Urinary bladder (tissue), 4 donors: Measurements from ENCODE around the gene TRIM33. TPM values are rescaled to one million over a fixed set of nuclear protein-coding genes. Genes with fewer than 3 reads are reported as not detected.
"Not testable (repeated sequence)": the region's sequence is repeated elsewhere in the genome, so short reads cannot be mapped to it uniquely, and the experiment has no call there.

Source experiments
- DNase-seq: peaks from one replicate; pipeline ENCODE4 v3.0.0-alpha.2; 2015; ENCODE audit errors: extremely low spot score
- H3K27ac ChIP-seq: one replicate; pipeline ENCODE4 v1.5.1; 2013; ENCODE audit warnings: low read depth, mild to moderate bottlenecking, moderate library complexity
- H3K36me3 ChIP-seq: one replicate; pipeline ENCODE4 v1.6.1; 2013; ENCODE audit warnings: mild to moderate bottlenecking, moderate library complexity; ENCODE audit not compliant: insufficient read depth
- H3K4me1 ChIP-seq: one replicate; pipeline ENCODE4 v1.6.1; 2013; ENCODE audit warnings: mild to moderate bottlenecking, moderate library complexity; ENCODE audit not compliant: insufficient read depth
- H3K4me3 ChIP-seq: one replicate; pipeline ENCODE4 v1.5.1; 2013; ENCODE audit warnings: low read depth, low read length
- WGBS: extraction: QIAGEN DNeasy Blood & Tissue Kit; methylation state at CpG from one replicate; pipeline ENCODE4 v1.1.7; 2013; 5-methylcytosine and 5-hydroxymethylcytosine counted together
- polyA plus RNA-seq: library from polyadenylated mRNA; stranded (reverse); fragments of 200-250 nt; gene quantifications from one replicate; pipeline ENCODE4 v1.2.3, GENCODE V29; 2013
- total RNA-seq: library from RNA; depleted of rRNA; stranded (reverse); fragments of >200 nt; gene quantifications from one replicate; pipeline ENCODE4 v1.2.3, GENCODE V29; 2014
- donor health status: healthy with polysubstance abuse.
- donor health status: healthy.

The TRIM33 gene
- total and polyA plus RNA-seq, 2 donors: 11.8 to 87.7 TPM

GRCh38 chr1:114446198-114446597 lies 64.8 kb downstream of the TRIM33 start:
- H3K4me1 ChIP-seq: no peaks in the 10 kb centered on the region
- no peak for DNase-seq
- 98% methylated on average over 1 of the region's 1 CpG for WGBS
- H3K27ac ChIP-seq: no peak overlapping the region
- H3K36me3 ChIP-seq: no peaks in the 10 kb centered on the region
- no peak overlapping the region for H3K4me3 ChIP-seq

GRCh38 chr1:114443226-114443625 lies 67.8 kb downstream of the TRIM33 start:
- 95% methylated on average over 4 of the region's 4 CpGs for WGBS
- DNase-seq, H3K4me1 ChIP-seq, H3K4me3 ChIP-seq, H3K27ac ChIP-seq, H3K36me3 ChIP-seq: not testable (repeated sequence)

DNA sequence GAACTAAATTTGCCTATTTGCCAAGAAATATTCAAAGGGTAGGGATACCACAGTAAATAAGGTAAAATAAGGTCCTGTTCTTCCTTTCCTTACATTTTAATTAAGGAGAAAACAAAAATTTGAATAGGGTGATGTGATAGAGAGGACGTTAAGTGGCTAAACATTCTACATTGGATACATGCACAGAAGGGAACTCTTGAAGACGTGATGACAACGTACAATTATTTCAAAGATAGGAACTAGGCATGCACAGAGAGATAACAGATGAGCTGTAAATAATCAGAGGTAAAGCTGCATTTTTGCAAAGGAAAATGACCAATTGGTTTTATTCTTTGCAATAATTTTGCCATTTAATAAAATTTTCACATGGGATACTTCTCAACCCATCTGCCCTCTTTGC lies 69.7 kb downstream of the TRIM33 start:
- Histone ChIP-seq H3K27ac (no peak overlapping the region), H3K4me1 (no peaks in the 10 kb centered on the region), H3K36me3 (no peaks in the 10 kb centered on the region), H3K4me3 (no peak overlapping the region)
- no peak for DNase-seq
- 94% methylated on average over 3 of the region's 3 CpGs for WGBS

- DNase-seq: no peak
- no peaks in the 10 kb centered on the region for H3K4me1 ChIP-seq
- 97% methylated on average over 4 of the region's 4 CpGs for WGBS
Measured at GRCh38 chr1:114439369-114439768, 71.6 kb downstream of the TRIM33 start.

DNA sequence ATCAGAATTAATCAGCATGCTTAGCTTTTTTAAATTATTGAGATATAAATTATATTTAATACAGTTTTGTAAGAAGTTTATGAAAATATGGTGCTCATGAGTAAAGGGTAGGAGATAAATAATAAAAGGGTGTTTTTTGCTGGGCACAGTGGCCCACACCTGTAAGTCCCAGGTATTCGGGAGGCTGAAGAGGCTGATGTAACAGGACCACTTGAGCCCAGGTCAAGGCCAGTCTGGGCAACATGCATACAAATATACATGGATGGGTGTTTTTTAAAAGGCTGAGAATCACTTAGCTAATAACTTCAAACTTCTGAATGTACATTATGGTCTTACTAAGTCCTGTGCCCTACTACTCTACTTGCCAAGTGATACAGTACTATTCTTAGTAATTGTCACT lies 73.2 kb downstream of the TRIM33 start:
- H3K27ac ChIP-seq: no peak overlapping the region
- no peaks in the 10 kb centered on the region for H3K4me1 ChIP-seq
- no peaks in the 10 kb centered on the region for H3K36me3 ChIP-seq
- DNase-seq: no peak
- H3K4me3 ChIP-seq: no peak overlapping the region
- WGBS: 95% methylated on average over 1 of the region's 1 CpG

More at GRCh38 chr1:114439369-114439768, 71.6 kb downstream of the TRIM33 start:
- Histone ChIP-seq H3K36me3 (no peaks in the 10 kb centered on the region), H3K27ac (no peak overlapping the region), H3K4me3 (no peak overlapping the region)

GRCh38 chr1:114436799-114437198 lies 74.2 kb downstream of the TRIM33 start:
- Histone ChIP-seq H3K27ac (no peak overlapping the region), H3K4me3 (no peak overlapping the region), H3K36me3 (no peaks in the 10 kb centered on the region), H3K4me1 (no peaks in the 10 kb centered on the region)
- DNase-seq: no peak
- WGBS: 72% methylated on average over 3 of the region's 3 CpGs

DNA sequence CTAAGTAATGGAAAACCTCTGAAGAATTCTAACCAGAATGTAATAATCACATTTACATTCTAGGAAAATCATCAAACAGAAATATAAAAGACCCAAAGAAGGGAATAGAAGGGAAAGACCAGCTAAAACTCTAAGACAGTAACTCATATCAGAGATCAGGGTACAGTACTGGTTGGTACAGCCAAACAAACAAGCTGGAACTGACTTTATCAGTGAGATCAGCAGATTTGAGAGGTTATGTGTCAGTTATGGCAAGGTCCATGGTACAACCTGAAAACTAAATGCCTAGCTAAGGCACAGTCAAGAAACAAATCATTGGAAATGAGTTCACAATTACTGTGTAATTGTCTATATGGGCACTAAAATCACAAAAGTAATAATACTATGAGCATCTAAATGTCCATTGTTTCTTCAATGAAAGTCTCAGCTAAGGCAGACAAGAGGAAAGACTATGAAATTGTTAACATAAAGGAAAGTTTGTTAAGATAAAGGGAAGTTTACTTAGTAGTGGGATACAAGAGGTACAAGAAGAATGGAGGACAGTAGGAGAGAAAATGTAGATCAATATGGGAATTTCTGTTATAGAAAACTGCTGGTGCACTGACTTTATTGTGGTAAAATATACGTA lies 75.8 kb downstream of the TRIM33 start:
- no peak overlapping the region for H3K4me3 ChIP-seq
- H3K36me3 ChIP-seq: no peaks in the 10 kb centered on the region
- H3K4me1 ChIP-seq: no peaks in the 10 kb centered on the region
- 95% methylated on average over 1 of the region's 1 CpG for WGBS
- no peak for DNase-seq
- no peak overlapping the region for H3K27ac ChIP-seq

DNA sequence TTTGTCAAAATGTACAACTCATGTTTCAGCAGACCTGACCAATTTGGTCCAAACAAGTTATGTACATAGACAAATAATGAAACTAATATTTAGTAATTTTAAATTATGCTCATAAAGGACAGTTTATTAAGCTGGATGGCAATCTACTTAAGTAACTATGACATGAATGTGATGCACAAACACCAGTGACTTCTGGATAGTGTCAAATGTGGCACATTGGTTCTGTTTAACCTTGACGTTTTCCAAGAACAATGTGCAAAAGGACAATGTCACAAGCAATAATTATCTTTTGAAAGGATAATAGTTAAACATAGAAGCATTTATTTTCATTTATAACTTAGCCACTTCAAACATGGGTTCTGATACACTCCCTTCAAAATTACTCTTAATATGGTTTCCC lies 80.0 kb downstream of the TRIM33 start:
- no peaks in the 10 kb centered on the region for H3K4me1 ChIP-seq
- no peak overlapping the region for H3K4me3 ChIP-seq
- peaks cover 3% of the 10 kb centered on the region for H3K36me3 ChIP-seq
- DNase-seq: no peak
- no peak overlapping the region for H3K27ac ChIP-seq
- WGBS: 36% methylated on average over 1 of the region's 1 CpG

- H3K4me1 ChIP-seq: no peaks in the 10 kb centered on the region
- no peak overlapping the region for H3K4me3 ChIP-seq
- no peak overlapping the region for H3K27ac ChIP-seq
- 55% methylated on average over 1 of the region's 1 CpG for WGBS
- peaks cover 5% of the 10 kb centered on the region for H3K36me3 ChIP-seq
- no peak for DNase-seq
Measured at GRCh38 chr1:114428083-114428754, 82.8 kb downstream of the TRIM33 start.

- H3K36me3 ChIP-seq: peaks cover 5% of the 10 kb centered on the region
- 86% methylated on average over 3 of the region's 3 CpGs for WGBS
- no peak for DNase-seq
Measured at GRCh38 chr1:114427612-114428011, 83.4 kb downstream of the TRIM33 start.

GRCh38 chr1:114423455-114423854 lies 87.5 kb downstream of the TRIM33 start:
- Histone ChIP-seq H3K4me1 (no peaks in the 10 kb centered on the region), H3K4me3 (no peak overlapping the region), H3K27ac (no peak overlapping the region), H3K36me3 (peaks cover 13% of the 10 kb centered on the region)
- 97% methylated on average over 7 of the region's 7 CpGs for WGBS
- no peak for DNase-seq

More at GRCh38 chr1:114427612-114428011, 83.4 kb downstream of the TRIM33 start:
- Histone ChIP-seq H3K27ac (no peak overlapping the region), H3K4me1 (no peaks in the 10 kb centered on the region), H3K4me3 (no peak overlapping the region)

DNA sequence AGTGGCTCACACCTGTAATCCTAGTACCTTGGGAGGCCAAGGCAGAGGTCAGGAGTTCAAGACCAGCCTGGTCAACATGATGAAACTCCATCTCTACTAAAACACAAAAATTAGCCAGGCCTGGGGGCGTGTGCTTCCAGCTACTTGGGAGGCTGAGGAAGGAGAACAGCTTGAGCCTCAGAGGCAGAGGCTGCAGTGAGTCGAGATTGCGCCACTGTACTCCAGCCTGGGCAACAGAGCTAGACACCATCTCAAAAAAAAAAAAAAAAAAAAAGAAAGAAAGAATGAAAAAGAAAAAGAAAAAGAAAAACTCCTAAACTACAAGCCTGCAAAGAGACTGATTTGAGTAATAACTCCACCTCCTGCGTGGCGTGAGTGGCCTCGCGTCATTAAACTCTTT lies 92.1 kb downstream of the TRIM33 start:
- WGBS: 98% methylated on average over 7 of the region's 7 CpGs
- not testable (repeated sequence) for H3K4me3 ChIP-seq, H3K27ac ChIP-seq, DNase-seq, H3K4me1 ChIP-seq, H3K36me3 ChIP-seq

DNA sequence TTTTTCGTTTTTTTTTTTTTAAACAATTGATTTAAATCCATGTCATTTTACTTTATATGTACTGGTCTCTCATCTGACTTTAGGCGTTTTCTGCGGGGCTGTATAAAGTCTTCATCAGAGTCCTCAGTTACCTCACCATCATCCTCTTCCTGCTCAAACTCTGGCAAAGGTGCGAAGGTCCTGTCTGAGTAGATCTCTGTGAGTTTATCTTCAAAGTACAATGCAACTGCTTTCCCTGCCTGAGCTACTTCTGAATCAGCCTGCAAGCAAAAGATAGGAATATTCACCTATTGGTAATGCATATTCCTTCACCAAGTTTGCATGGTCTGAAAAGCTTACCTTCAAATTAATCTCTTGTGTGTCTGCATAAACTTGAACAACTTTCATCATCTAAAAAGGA lies 113.4 kb downstream of the TRIM33 start:
- no peak for DNase-seq
- H3K4me3 ChIP-seq: no peak overlapping the region
- H3K36me3 ChIP-seq: peaks cover 4% of the 10 kb centered on the region
- WGBS: 93% methylated on average over 4 of the region's 4 CpGs
- no peak overlapping the region for H3K27ac ChIP-seq
- H3K4me1 ChIP-seq: no peaks in the 10 kb centered on the region

GRCh38 chr1:114395863-114396262 lies 115.1 kb downstream of the TRIM33 start:
- peaks cover 5% of the 10 kb centered on the region for H3K36me3 ChIP-seq
- no peak for DNase-seq

More at GRCh38 chr1:114395863-114396262, 115.1 kb downstream of the TRIM33 start:
- Histone ChIP-seq H3K27ac (no peak overlapping the region), H3K4me3 (no peak overlapping the region), H3K4me1 (no peaks in the 10 kb centered on the region)
- WGBS: 95% methylated on average over 1 of the region's 1 CpG
